K562 (cell line): Measurements from ENCODE around the gene MTHFD2. TPM values are rescaled to one million over a fixed set of nuclear protein-coding genes. Genes with fewer than 3 reads are reported as not detected.
A peak's percentile ranks its signal among the peaks of the same experiment; 100 is the strongest.

Experiments
- BACH1 ChIP-seq: fragments of 200-800 bp; sonication (Bioruptor generic); IDR thresholded peaks from 2 replicates; pipeline ENCODE4 v1.6.1; 2016; ENCODE audit warnings: missing genetic modification characterization, missing compliant biosample characterization
- IRF9 ChIP-seq: fragments of 450-650 bp; IDR thresholded peaks from 2 replicates; pipeline ENCODE4 v1.6.1; 2016; ENCODE audit warnings: missing biosample characterization, missing genetic modification characterization
- MAZ ChIP-seq, 2 experiments: fragments of 450-650 bp in 1 of 2; sonication (generic) in 1 of 2; formaldehyde crosslinking; IDR thresholded peaks in 1 of 2; conservative IDR thresholded peaks in 1 of 2; 2 replicates each; pipeline versions ENCODE4 v1.4.0 to v1.5.0; 2020; ENCODE audit warnings: mild to moderate bottlenecking in 1 of 2, missing genetic modification reagents in 1 of 2
- RBM15 ChIP-seq: fragments of 200-400 bp; formaldehyde crosslinking; IDR thresholded peaks from 2 replicates; pipeline ENCODE4 v1.6.1; 2018; ENCODE audit warnings: mild to moderate bottlenecking, low read length, moderate library complexity; ENCODE audit not compliant: insufficient read depth
- TFAM ChIP-seq: fragments of 250-450 bp; sonication (Bioruptor Pico); conservative IDR thresholded peaks from 2 replicates; pipeline ENCODE4 v1.5.0; 2021; ENCODE audit warnings: mild to moderate bottlenecking, moderate library complexity
- TRIM28 ChIP-seq: fragments of 450-650 bp; IDR thresholded peaks from 2 replicates; pipeline ENCODE4 v1.6.1; 2017
- WHSC1 ChIP-seq: IDR thresholded peaks from one replicate; pipeline ENCODE4 v1.6.1; 2012; ENCODE audit warnings: low read length, control low read depth, inconsistent platforms
- ZBTB49 ChIP-seq: sonication (generic); formaldehyde crosslinking; IDR thresholded peaks from 2 replicates; pipeline ENCODE4 v1.8.0; 2022; ENCODE audit warnings: missing genetic modification reagents, mild to moderate bottlenecking, borderline replicate concordance
- ZKSCAN1 ChIP-seq: fragments of 150-350 bp; IDR thresholded peaks from 2 replicates; pipeline ENCODE4 v1.6.1; 2016; ENCODE audit warnings: low read depth, low read length
- ZNF23 ChIP-seq: fragments of 250-450 bp; sonication (Bioruptor Pico); IDR thresholded peaks from 2 replicates; pipeline ENCODE4 v1.4.0; 2020; ENCODE audit warnings: mild to moderate bottlenecking
- ZNF780A ChIP-seq: fragments of 250-450 bp; sonication (Bioruptor Pico); IDR thresholded peaks from 2 replicates; pipeline ENCODE4 v1.5.0; 2021; ENCODE audit warnings: mild to moderate bottlenecking
- polyA plus RNA-seq, 8 experiments: library from polyadenylated mRNA; depleted of rRNA in 4 of 8; stranded (reverse) in 5 of 8; unstranded in 3 of 8; fragments of >200 nt; fragmentation: Nextera tagmentation in 2 of 8; fragmentation: Illumina TruSeq in 1 of 8; extraction: Ambion mirVana in 2 of 8; extraction: Trizol in 1 of 8; gene quantifications; 2 replicates each; pipeline versions ENCODE4 v1.2.1 to v1.2.3, GENCODE V29; 2011 to 2014; ENCODE audit warnings: inconsistent platforms in 1 of 8, missing spikeins in 1 of 8
- total RNA-seq, 7 experiments: library from RNA; depleted of rRNA in 6 of 7; stranded (reverse); fragments of >200 nt in 6 of 7; fragmentation: Illumina TruSeq in 2 of 7; extraction: Trizol in 2 of 7; gene quantifications; 2 replicates each; pipeline versions ENCODE4 v1.2.1 to v1.2.3, GENCODE V29; 2011 to 2021; ENCODE audit warnings: low replicate concordance in 1 of 7
- TF ChIP-seq, protein P1 (sequence below): fragments of 250-450 bp; sonication (Bioruptor Pico); IDR thresholded peaks from 2 replicates; pipeline ENCODE4 v1.6.1; 2021; ENCODE audit warnings: mild to moderate bottlenecking
- TF ChIP-seq, protein P2 (sequence below): fragments of 450-650 bp; formaldehyde crosslinking; IDR thresholded peaks from 2 replicates; pipeline ENCODE4 v1.4.0; 2020; ENCODE audit warnings: mild to moderate bottlenecking, moderate library complexity
- TF ChIP-seq, protein P3 (sequence below): fragments of 450-650 bp; IDR thresholded peaks from 2 replicates; pipeline ENCODE4 v1.6.1; 2018; ENCODE audit warnings: mild to moderate bottlenecking, low read depth; ENCODE audit not compliant: partially characterized antibody

MTHFD2 gene
- total and polyA plus RNA-seq, 9 of the 15 experiments (the other 6 are each of a cell fraction or from before 2014, with no cell fraction given) = 113 to 520 (median 234) TPM

DNA sequence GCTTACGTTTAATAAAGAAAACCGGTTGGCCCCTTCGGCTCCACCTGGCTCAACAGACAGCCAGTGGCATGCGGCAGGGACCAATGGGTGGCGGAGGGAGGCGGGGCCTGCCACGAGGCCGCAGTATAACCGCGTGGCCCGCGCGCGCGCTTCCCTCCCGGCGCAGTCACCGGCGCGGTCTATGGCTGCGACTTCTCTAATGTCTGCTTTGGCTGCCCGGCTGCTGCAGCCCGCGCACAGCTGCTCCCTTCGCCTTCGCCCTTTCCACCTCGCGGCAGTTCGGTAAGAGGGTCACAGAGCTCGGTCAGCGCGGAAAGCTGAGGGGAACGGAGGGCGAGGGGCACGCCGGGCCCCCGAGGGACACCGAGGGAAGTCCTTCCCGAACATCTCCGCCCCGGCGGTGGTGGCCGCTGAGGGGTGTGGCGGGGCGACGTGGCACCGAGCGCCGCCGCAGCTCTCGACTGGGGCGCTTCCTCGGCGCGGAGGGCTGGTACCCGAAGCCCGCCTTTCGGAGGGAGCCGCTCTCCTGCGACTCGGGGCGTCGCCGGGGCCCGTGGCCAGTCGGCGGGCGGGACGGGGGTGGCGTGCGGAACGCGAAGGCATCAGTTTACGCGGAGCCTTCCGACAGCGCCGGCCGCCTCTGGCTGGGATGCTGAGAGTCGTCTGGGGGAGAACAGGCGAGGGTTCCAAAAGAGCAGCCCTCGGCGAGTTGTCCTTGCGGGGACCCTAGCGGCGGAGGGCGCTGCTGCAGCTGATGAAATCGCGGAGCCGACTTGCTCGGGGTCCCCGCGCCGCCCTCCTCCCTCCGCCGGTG, at the start of gene MTHFD2 (continued):
- TF ChIP-seq RBM15 (no peak), IRF9 (tag) (peak; percentile 74; the same call in 1 of the 2 replicates), ZNF780A (CRISPR knock-in tag) (no peak), TRIM28 (no peak), ZNF23 (no peak), ZKSCAN1 (peak; percentile 48; the same call in 1 of the 2 replicates), WHSC1 (no peak), BACH1 (tag) (no peak), MAZ (CRISPR knock-in tag; conservative IDR thresholded peaks at IDR 0.05 in 1 of 2, IDR thresholded peaks at IDR 0.05 in 1 of 2) (peak; percentile 65 to 86), ZBTB49 (peak; percentile 21; the same call in 1 of the 2 replicates), TFAM (no peak)
- TF ChIP-seq, protein P1, sequence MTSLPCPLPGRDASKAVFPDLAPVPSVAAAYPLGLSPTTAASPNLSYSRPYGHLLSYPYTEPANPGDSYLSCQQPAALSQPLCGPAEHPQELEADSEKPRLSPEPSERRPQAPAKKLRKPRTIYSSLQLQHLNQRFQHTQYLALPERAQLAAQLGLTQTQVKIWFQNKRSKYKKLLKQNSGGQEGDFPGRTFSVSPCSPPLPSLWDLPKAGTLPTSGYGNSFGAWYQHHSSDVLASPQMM (CRISPR knock-in tag) = no peak
- TF ChIP-seq, protein P2, sequence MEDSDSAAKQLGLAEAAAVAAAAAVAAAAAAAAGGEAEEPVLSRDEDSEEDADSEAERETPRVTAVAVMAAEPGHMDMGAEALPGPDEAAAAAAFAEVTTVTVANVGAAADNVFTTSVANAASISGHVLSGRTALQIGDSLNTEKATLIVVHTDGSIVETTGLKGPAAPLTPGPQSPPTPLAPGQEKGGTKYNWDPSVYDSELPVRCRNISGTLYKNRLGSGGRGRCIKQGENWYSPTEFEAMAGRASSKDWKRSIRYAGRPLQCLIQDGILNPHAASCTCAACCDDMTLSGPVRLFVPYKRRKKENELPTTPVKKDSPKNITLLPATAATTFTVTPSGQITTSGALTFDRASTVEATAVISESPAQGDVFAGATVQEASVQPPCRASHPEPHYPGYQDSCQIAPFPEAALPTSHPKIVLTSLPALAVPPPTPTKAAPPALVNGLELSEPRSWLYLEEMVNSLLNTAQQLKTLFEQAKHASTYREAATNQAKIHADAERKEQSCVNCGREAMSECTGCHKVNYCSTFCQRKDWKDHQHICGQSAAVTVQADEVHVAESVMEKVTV (CRISPR knock-in tag) = peak; percentile 47; the same call in 1 of the 2 replicates
- TF ChIP-seq, protein P3, sequence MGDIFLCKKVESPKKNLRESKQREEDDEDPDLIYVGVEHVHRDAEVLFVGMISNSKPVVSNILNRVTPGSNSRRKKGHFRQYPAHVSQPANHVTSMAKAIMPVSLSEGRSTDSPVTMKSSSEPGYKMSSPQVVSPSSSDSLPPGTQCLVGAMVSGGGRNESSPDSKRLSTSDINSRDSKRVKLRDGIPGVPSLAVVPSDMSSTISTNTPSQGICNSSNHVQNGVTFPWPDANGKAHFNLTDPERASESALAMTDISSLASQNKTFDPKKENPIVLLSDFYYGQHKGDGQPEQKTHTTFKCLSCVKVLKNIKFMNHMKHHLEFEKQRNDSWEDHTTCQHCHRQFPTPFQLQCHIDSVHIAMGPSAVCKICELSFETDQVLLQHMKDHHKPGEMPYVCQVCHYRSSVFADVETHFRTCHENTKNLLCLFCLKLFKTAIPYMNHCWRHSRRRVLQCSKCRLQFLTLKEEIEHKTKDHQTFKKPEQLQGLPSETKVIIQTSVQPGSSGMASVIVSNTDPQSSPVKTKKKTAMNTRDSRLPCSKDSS = no peak
